Adrenal gland (tissue), 12 donors: ENCODE results near the gene RHEX. TPM values are rescaled to one million over a fixed set of nuclear protein-coding genes. Genes with fewer than 3 reads are reported as not detected.

Experiments used
- DNase-seq, 7 donors: peaks; one replicate each; pipeline ENCODE4 v3.0.0-alpha.2; 2019 to 2020
- H3K27ac ChIP-seq, 5 donors: fragments of 200-600 bp; sonication (generic) in 4 of 5; 1 replicate in 3 of 5; 2 replicates in 2 of 5; pipeline versions ENCODE4 v1.5.1 to v1.8.0; 2016 to 2020; ENCODE audit warnings: mild to moderate bottlenecking in 1 of 5
- H3K27me3 ChIP-seq: fragments of 200-600 bp; 2 replicates; pipeline ENCODE4 v1.8.0; 2021
- H3K36me3 ChIP-seq, 2 donors: fragments of 200-600 bp; replicated peaks in 1 of 2; 1 replicate in 1 of 2; 2 replicates in 1 of 2; pipeline versions ENCODE4 v1.5.1 to v1.8.0; 2018 to 2022
- H3K4me1 ChIP-seq, 2 donors: fragments of 200-600 bp; replicated peaks in 1 of 2; 1 replicate in 1 of 2; 2 replicates in 1 of 2; pipeline versions ENCODE4 v1.5.1 to v1.8.0; 2018 to 2021
- H3K4me3 ChIP-seq, 4 donors: fragments of 200-600 bp; sonication (generic) in 3 of 4; one replicate each; pipeline ENCODE4 v1.5.1; 2016 to 2018
- H3K9me3 ChIP-seq, 3 donors: fragments of 200-600 bp; sonication (generic) in 1 of 3; replicated peaks in 1 of 3; 1 replicate in 2 of 3; 2 replicates in 1 of 3; pipeline versions ENCODE4 v1.5.1 to v1.8.0; 2016 to 2021
- POLR2A ChIP-seq, 2 donors: fragments of 450-650 bp; IDR thresholded peaks; one replicate each; pipeline ENCODE4 v1.6.1; 2017; ENCODE audit warnings: antibody characterized with exemption in 2 of 2, mild to moderate bottlenecking in 2 of 2, moderate library complexity in 1 of 2
- WGBS, 4 donors: extraction: QIAGEN DNeasy Blood & Tissue Kit in 2 of 4; methylation state at CpG; one replicate each; pipeline versions ENCODE4 v1.1.5 to v1.1.7; 2013 to 2017; 5-methylcytosine and 5-hydroxymethylcytosine counted together
- intact Hi-C, 2 donors: fragments of 100-400 bp; cut with DNase I; formaldehyde crosslinking; loops; one replicate each; pipeline versions ENCODE4 v1.14.1 to v1.15.0; 2022 to 2023
- polyA plus RNA-seq, 3 donors: library from polyadenylated mRNA; stranded (reverse); fragments of 200-250 nt in 2 of 3; fragments of 350-450 nt in 1 of 3; fragmentation: Illumina TruSeq in 1 of 3; extraction: RNeasy Lipid Tissue Mini Kit (QIAGEN cat#74804) in 1 of 3; gene quantifications; one replicate each; pipeline ENCODE4 v1.2.3, GENCODE V29; 2013 to 2014
- total RNA-seq, 9 donors: library from RNA; depleted of rRNA in 4 of 9; stranded (reverse); fragments of >200 nt in 4 of 9; fragments of 120-200 nt in 1 of 9; fragmentation: NEBNext Ultra II Directional in 1 of 9; extraction: Animal tissue kit (Norgen Biotek cat#: 25700) in 1 of 9; gene quantifications; one replicate each; pipeline versions ENCODE4 v1.1.0 to v1.2.4, GENCODE V29; 2013 to 2023
- TF ChIP-seq, protein P1 (sequence below), 6 experiments: fragments of 450-650 bp in 4 of 6; fragments of 200-600 bp in 2 of 6; sonication (generic) in 1 of 6; IDR thresholded peaks; 1 replicate in 5 of 6; 2 replicates in 1 of 6; pipeline versions ENCODE4 v1.5.1 to v1.8.0; 2016 to 2021; ENCODE audit warnings: antibody characterized with exemption in 6 of 6, mild to moderate bottlenecking in 2 of 6, moderate library complexity in 1 of 6
- donor health status: healthy with polysubstance abuse.
- donor health status: Bipolar disorder and iron deficiency.
- donor health status: DM: yes; HTN: yes; CAD: no.
- donor health status: DM: no; HTN: no; CAD: no.
- donor health status: DM: no; HTN: no; CAD: no.
- donor health status: DM: yes; HTN: yes; CAD: no.

Gene RHEX
- total and polyA plus RNA-seq, 12 donors = 0.13 to 0.33 (median 0.17) TPM; not detected in 9

DNA sequence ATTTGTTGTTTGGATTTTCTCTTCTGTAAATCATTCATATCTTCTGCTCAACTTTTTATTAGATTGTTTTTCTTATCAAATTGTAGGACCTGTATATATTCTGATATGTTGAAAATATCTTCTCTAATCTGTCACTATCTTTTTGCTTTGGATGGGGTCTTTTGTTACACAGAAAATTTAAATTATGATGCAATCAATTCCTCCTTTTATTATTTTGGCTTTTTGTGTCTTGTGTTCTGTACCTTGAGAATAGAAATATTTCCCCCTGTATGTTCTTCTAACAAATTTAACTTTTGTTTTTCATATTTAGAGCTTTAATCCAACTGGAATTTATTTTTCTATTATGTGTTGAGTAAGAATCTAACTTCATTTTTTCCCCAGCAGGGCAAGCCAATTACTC, 67.4 kb downstream of the RHEX start:
- Histone ChIP-seq H3K4me3 (no peak overlapping the region), H3K9me3 (no peaks in the 10 kb centered on the region), H3K27ac (no peak overlapping the region), H3K36me3 (no peaks in the 10 kb centered on the region), H3K4me1 (peaks cover 0 to 10% of the 10 kb centered on the region in 2 donors), H3K27me3 (peaks cover 6% of the 10 kb centered on the region)
- DNase-seq = no peak
- intact Hi-C loops = no loop called here
- TF ChIP-seq, protein P1, sequence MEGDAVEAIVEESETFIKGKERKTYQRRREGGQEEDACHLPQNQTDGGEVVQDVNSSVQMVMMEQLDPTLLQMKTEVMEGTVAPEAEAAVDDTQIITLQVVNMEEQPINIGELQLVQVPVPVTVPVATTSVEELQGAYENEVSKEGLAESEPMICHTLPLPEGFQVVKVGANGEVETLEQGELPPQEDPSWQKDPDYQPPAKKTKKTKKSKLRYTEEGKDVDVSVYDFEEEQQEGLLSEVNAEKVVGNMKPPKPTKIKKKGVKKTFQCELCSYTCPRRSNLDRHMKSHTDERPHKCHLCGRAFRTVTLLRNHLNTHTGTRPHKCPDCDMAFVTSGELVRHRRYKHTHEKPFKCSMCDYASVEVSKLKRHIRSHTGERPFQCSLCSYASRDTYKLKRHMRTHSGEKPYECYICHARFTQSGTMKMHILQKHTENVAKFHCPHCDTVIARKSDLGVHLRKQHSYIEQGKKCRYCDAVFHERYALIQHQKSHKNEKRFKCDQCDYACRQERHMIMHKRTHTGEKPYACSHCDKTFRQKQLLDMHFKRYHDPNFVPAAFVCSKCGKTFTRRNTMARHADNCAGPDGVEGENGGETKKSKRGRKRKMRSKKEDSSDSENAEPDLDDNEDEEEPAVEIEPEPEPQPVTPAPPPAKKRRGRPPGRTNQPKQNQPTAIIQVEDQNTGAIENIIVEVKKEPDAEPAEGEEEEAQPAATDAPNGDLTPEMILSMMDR (IDR thresholded peaks at IDR 0.05) = no peak

DNA sequence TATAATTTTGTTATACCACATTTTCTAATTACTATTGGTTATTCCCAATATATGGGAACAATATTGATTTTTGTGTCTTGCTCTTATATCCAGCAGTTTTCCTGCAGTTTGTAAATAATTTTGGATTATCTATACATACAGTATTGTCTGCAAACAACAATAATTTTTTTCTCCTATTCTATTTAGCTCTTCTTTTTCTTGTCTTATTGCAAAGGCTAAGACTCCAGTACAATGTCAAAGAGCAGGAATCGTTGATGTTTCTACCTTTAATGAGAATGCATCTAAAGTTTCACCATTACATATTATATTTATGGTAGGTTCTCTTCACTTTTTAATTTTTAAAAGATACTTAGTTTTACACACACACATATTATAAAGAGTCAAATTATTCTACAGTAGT, 68.3 kb downstream of the RHEX start:
- DNase-seq = no peak

DNA sequence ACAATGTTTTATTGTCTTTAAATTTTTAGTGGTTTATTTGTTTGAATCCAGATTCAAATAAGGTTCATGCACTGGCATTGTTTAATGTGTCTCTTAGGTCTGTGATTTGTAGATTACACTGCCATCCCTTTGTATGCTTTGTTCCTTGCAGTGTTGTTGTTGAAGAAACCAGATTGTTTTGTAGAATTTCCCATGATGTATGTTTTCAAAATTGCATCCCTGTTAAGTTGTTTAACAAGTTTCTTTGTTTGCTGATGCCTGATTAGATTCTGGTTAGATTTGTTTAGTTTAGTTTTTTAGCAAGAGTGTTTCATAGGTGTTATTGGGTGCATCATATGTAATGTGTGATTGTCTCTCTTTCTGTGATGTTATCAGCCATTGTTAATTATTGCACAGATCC, 69.7 kb downstream of the RHEX start:
- intact Hi-C loops = no loop called here
- Histone ChIP-seq H3K4me3 (no peak overlapping the region), H3K27ac (no peak overlapping the region), H3K36me3 (no peaks in the 10 kb centered on the region), H3K9me3 (no peaks in the 10 kb centered on the region), H3K4me1 (peaks cover 0 to 2% of the 10 kb centered on the region in 2 donors), H3K27me3 (peaks cover 4% of the 10 kb centered on the region)
- TF ChIP-seq, protein P1 (IDR thresholded peaks at IDR 0.05) = no peak
- TF ChIP-seq POLR2A (IDR thresholded peaks at IDR 0.05) = no peak
- no peak for DNase-seq

More for the DNA sequence above, 68.3 kb downstream of the RHEX start:
- TF ChIP-seq, protein P1 (IDR thresholded peaks at IDR 0.05) = no peak
- no peak for TF ChIP-seq POLR2A (IDR thresholded peaks at IDR 0.05)
- Histone ChIP-seq H3K9me3 (no peaks in the 10 kb centered on the region), H3K36me3 (no peaks in the 10 kb centered on the region), H3K27ac (no peak overlapping the region), H3K4me3 (no peak overlapping the region), H3K27me3 (peaks cover 4% of the 10 kb centered on the region), H3K4me1 (peaks cover 0 to 10% of the 10 kb centered on the region in 2 donors)
- WGBS, 4 donors = 45 to 61% (median 57%) methylated on average over 1 of the region's 1 CpG
- intact Hi-C loops = no loop called here

DNA sequence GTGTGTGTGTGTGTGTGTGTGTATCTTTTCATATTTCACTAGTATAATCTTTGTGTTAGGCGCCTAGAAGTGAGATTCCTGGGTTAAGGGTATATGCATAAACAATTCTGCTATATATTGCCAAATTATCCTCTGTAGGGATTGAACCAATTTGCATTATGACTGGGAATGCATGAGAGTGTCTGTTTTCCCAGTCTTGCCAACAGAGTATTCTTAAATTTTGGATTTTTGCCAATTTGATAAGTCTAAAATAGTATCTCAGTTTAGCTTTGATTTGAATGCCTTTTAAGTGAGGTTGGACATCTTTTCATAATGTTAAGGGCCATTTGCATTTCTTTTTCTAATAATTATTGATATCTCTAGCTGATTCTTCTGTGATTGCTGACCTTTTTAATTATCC, 72.4 kb downstream of the RHEX start:
- H3K4me1 ChIP-seq = no peaks in the 10 kb centered on the region
- 91 to 100% (median 93%) methylated on average over 1 of the region's 1 CpG for WGBS, 4 donors
- no peaks in the 10 kb centered on the region for H3K9me3 ChIP-seq
- no peaks in the 10 kb centered on the region for H3K36me3 ChIP-seq
- H3K4me3 ChIP-seq = no peak overlapping the region
- H3K27ac ChIP-seq = no peak overlapping the region
- DNase-seq = no peak
- TF ChIP-seq, protein P1 (IDR thresholded peaks at IDR 0.05) = no peak
- TF ChIP-seq POLR2A (IDR thresholded peaks at IDR 0.05) = no peak
- peaks cover 14% of the 10 kb centered on the region for H3K27me3 ChIP-seq
- intact Hi-C loops = no loop called here
